ENCODE measurements around the gene SDC3.

- no peak for TF ChIP-seq POLR2A (IDR thresholded peaks at IDR 0.05)
- no peak for TF ChIP-seq CTCF (IDR thresholded peaks at IDR 0.05)
These were observed 37.9 kb downstream of the SDC3 start for GRCh38 chr1:30870656-30871055.

Data from lower leg skin (tissue), 3 donors.